ENCODE data around the gene FAM174C. TPM values are rescaled to one million over a fixed set of nuclear protein-coding genes. Genes with fewer than 3 reads are reported as not detected.

Gene FAM174C
- total RNA-seq, 2 donors from 2014 or later = 28.9 to 29.8 TPM

- TF ChIP-seq, protein P1, sequence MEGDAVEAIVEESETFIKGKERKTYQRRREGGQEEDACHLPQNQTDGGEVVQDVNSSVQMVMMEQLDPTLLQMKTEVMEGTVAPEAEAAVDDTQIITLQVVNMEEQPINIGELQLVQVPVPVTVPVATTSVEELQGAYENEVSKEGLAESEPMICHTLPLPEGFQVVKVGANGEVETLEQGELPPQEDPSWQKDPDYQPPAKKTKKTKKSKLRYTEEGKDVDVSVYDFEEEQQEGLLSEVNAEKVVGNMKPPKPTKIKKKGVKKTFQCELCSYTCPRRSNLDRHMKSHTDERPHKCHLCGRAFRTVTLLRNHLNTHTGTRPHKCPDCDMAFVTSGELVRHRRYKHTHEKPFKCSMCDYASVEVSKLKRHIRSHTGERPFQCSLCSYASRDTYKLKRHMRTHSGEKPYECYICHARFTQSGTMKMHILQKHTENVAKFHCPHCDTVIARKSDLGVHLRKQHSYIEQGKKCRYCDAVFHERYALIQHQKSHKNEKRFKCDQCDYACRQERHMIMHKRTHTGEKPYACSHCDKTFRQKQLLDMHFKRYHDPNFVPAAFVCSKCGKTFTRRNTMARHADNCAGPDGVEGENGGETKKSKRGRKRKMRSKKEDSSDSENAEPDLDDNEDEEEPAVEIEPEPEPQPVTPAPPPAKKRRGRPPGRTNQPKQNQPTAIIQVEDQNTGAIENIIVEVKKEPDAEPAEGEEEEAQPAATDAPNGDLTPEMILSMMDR (IDR thresholded peaks at IDR 0.05) = no peak
- no peak overlapping the region for H3K27ac ChIP-seq
- peaks cover 8 to 28% of the 10 kb centered on the region in 2 donors for H3K27me3 ChIP-seq
- peaks cover 0 to 6% of the 10 kb centered on the region in 2 donors for H3K4me1 ChIP-seq
- DNase-seq (ENCODE audit: low spot score) = no peak
- H3K9me3 ChIP-seq = no peaks in the 10 kb centered on the region
- peaks cover under 1% of the 10 kb centered on the region for H3K36me3 ChIP-seq
- no peak overlapping the region for H3K4me3 ChIP-seq
Measured at GRCh38 chr19:1284293-1284978, 9.1 kb downstream of the FAM174C start.

GRCh38 chr19:1284979-1285736 lies 9.8 kb downstream of the FAM174C start:
- H3K36me3 ChIP-seq = no peaks in the 10 kb centered on the region
- TF ChIP-seq, protein P1 (IDR thresholded peaks at IDR 0.05) = no peak
- no peak overlapping the region for H3K27ac ChIP-seq
- H3K4me1 ChIP-seq = peaks cover 0 to 6% of the 10 kb centered on the region in 2 donors
- no peak overlapping the region for H3K4me3 ChIP-seq
- H3K9me3 ChIP-seq = no peaks in the 10 kb centered on the region
- no peak for DNase-seq (ENCODE audit: low spot score)
- H3K27me3 ChIP-seq = peaks cover 8 to 28% of the 10 kb centered on the region in 2 donors

GRCh38 chr19:1285737-1286360 lies 10.5 kb downstream of the FAM174C start, which contains the start of gene EFNA2:
EFNA2 (plus strand) TSS chr19:1285873; CDS start chr19:1286169, 296 bp downstream.
- Histone ChIP-seq H3K4me1 (peaks cover 0 to 6% of the 10 kb centered on the region in 2 donors), H3K36me3 (no peaks in the 10 kb centered on the region), H3K4me3 (no peak within 1 kb of the TSS), H3K9me3 (no peaks in the 10 kb centered on the region), H3K27me3 (peaks cover 8 to 28% of the 10 kb centered on the region in 2 donors), H3K27ac (no peak within 1 kb of the TSS)
- TF ChIP-seq, protein P1 (IDR thresholded peaks at IDR 0.05) = no peak
- no peak for DNase-seq (ENCODE audit: low spot score)

GRCh38 chr19:1286487-1287353 lies 11.4 kb downstream of the FAM174C start:
- H3K9me3 ChIP-seq = no peaks in the 10 kb centered on the region
- DNase-seq (ENCODE audit: low spot score) = no peak
- H3K4me3 ChIP-seq = peak overlapping the region in 1 of 2 donors; percentile 3
- peaks cover 0 to 6% of the 10 kb centered on the region in 2 donors for H3K4me1 ChIP-seq
- H3K36me3 ChIP-seq = no peaks in the 10 kb centered on the region
- H3K27me3 ChIP-seq = peaks cover 8 to 28% of the 10 kb centered on the region in 2 donors
- TF ChIP-seq, protein P1 (IDR thresholded peaks at IDR 0.05) = no peak
- no peak overlapping the region for H3K27ac ChIP-seq

Data from right atrium auricular region (tissue), 2 donors.